Esophagus squamous epithelium (tissue), 5 donors: Measurements from ENCODE around the gene RIMBP2. TPM values are rescaled to one million over a fixed set of nuclear protein-coding genes. Genes with fewer than 3 reads are reported as not detected.

Experiments
- DNase-seq: peaks from one replicate; lab custom pipeline; 2025; lab: John Stamatoyannopoulos, UW
- H3K27ac ChIP-seq, 4 donors: fragments of 200-600 bp; sonication (generic); one replicate each; pipeline ENCODE4 v1.5.1; 2016 to 2019; ENCODE audit warnings: mild to moderate bottlenecking in 1 of 4
- H3K27me3 ChIP-seq, 4 donors: fragments of 200-600 bp; sonication (generic); 1 replicate in 3 of 4; 2 replicates in 1 of 4; pipeline versions ENCODE4 v1.5.1 to v1.6.0; 2017 to 2021; ENCODE audit warnings: antibody characterized with exemption in 1 of 4
- H3K36me3 ChIP-seq, 3 donors: fragments of 200-600 bp; sonication (generic); one replicate each; pipeline ENCODE4 v1.5.1; 2016 to 2019
- H3K4me1 ChIP-seq, 3 donors: fragments of 200-600 bp; sonication (generic); one replicate each; pipeline ENCODE4 v1.5.1; 2017 to 2019
- H3K4me3 ChIP-seq, 4 donors: fragments of 200-600 bp; sonication (generic); 1 replicate in 3 of 4; 2 replicates in 1 of 4; pipeline ENCODE4 v1.5.1; 2016 to 2019; ENCODE audit warnings: mild to moderate bottlenecking in 2 of 4, moderate library complexity in 1 of 4
- H3K9me3 ChIP-seq, 3 donors: fragments of 200-600 bp; sonication (generic); one replicate each; pipeline ENCODE4 v1.5.1; 2016 to 2019
- POLR2A ChIP-seq, 4 donors: fragments of 450-650 bp; IDR thresholded peaks; one replicate each; pipeline ENCODE4 v1.6.1; 2017; ENCODE audit warnings: antibody characterized with exemption in 4 of 4, mild to moderate bottlenecking in 4 of 4, moderate library complexity in 3 of 4
- WGBS, 2 donors: methylation state at CpG; one replicate each; pipeline ENCODE4 v1.1.5; 2018; 5-methylcytosine and 5-hydroxymethylcytosine counted together
- intact Hi-C: fragments of 100-400 bp; cut with DNase I; formaldehyde crosslinking; loops from one replicate; pipeline ENCODE4 v1.15.0; 2022
- total RNA-seq, 4 donors: library from RNA; depleted of rRNA; stranded (reverse); fragments of >200 nt; gene quantifications; one replicate each; pipeline ENCODE4 v1.1.0, GENCODE V29; 2016
- TF ChIP-seq, protein P1 (sequence below), 6 experiments: fragments of 450-650 bp in 4 of 6; fragments of 200-600 bp in 2 of 6; sonication (generic) in 2 of 6; IDR thresholded peaks; one replicate each; pipeline ENCODE4 v1.5.1; 2016 to 2019; ENCODE audit warnings: antibody characterized with exemption in 6 of 6, mild to moderate bottlenecking in 4 of 6, moderate library complexity in 4 of 6
- donor health status: DM: yes; HTN: yes; CAD: no.

The RIMBP2 gene
- total RNA-seq, 4 donors from 2014 or later, result 0.08 to 0.76 (median 0.46) TPM

DNA sequence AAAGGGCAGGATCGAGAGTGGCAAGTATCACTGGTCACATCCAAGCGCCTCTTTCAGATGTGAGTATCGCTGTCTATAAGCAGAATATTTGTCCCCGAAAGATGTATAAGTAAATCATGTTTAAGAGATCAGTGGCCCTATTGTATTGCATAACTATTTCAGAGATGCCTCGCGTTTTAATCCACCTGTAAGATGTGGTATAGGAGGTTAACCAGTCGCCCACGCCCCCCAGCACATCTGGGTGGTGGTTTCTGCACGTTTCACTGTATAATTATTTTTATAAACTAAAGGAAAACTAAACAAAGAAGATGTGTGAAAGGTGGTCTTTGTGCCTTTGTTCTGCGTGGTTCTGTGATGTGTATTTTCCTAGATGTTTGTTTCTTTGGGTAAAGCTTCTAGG, 28.9 kb downstream of the RIMBP2 start:
- intact Hi-C loops, result no loop called here
- TF ChIP-seq POLR2A (IDR thresholded peaks at IDR 0.05), result no peak
- TF ChIP-seq, protein P1, sequence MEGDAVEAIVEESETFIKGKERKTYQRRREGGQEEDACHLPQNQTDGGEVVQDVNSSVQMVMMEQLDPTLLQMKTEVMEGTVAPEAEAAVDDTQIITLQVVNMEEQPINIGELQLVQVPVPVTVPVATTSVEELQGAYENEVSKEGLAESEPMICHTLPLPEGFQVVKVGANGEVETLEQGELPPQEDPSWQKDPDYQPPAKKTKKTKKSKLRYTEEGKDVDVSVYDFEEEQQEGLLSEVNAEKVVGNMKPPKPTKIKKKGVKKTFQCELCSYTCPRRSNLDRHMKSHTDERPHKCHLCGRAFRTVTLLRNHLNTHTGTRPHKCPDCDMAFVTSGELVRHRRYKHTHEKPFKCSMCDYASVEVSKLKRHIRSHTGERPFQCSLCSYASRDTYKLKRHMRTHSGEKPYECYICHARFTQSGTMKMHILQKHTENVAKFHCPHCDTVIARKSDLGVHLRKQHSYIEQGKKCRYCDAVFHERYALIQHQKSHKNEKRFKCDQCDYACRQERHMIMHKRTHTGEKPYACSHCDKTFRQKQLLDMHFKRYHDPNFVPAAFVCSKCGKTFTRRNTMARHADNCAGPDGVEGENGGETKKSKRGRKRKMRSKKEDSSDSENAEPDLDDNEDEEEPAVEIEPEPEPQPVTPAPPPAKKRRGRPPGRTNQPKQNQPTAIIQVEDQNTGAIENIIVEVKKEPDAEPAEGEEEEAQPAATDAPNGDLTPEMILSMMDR (IDR thresholded peaks at IDR 0.05), result no peak
- H3K4me1 ChIP-seq, result no peaks in the 10 kb centered on the region
- WGBS, 2 donors, result 62 to 67% methylated on average over 10 of the region's 10 CpGs
- DNase-seq, result no peak
- no peaks in the 10 kb centered on the region for H3K9me3 ChIP-seq
- no peak overlapping the region for H3K27ac ChIP-seq
- H3K36me3 ChIP-seq, result no peaks in the 10 kb centered on the region
- peaks cover 0 to 31% (median 0%) of the 10 kb centered on the region in 4 donors for H3K27me3 ChIP-seq
- no peak overlapping the region for H3K4me3 ChIP-seq

DNA sequence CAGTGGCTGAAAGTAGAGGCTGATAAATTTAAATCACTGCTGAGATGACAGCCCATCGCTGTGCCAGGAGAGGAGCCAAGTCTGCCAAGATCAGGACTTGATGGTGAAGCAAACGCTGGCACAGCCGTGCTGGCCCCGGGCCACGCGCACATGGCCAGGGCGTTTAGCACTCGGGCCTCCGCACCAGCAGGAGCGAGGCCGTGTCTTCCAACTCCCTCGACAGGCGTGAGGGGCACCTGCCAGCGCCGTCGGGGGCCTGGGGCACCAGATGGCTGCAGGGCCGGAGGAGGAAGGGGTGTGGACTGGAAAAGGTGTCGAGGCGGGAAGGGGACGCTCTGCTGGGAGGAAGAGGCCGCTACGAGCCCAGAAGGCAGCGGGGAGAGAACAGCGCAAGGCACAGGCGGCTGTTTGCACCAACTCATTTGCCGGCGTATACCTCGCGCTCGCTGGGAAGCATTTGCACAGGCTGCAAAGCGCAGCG, 29.5 kb downstream of the RIMBP2 start:
- H3K4me3 ChIP-seq, result no peak overlapping the region
- H3K27me3 ChIP-seq, result peaks cover 0 to 31% (median 0%) of the 10 kb centered on the region in 4 donors
- 63% methylated on average over 18 of the region's 32 CpGs for WGBS, 2 donors
- no peak for DNase-seq
- no peaks in the 10 kb centered on the region for H3K4me1 ChIP-seq
- no peaks in the 10 kb centered on the region for H3K36me3 ChIP-seq
- intact Hi-C loops, result no loop called here
- no peaks in the 10 kb centered on the region for H3K9me3 ChIP-seq
- H3K27ac ChIP-seq, result no peak overlapping the region
- no peak for TF ChIP-seq POLR2A (IDR thresholded peaks at IDR 0.05)
- TF ChIP-seq, protein P1 (IDR thresholded peaks at IDR 0.05), result no peak

DNA sequence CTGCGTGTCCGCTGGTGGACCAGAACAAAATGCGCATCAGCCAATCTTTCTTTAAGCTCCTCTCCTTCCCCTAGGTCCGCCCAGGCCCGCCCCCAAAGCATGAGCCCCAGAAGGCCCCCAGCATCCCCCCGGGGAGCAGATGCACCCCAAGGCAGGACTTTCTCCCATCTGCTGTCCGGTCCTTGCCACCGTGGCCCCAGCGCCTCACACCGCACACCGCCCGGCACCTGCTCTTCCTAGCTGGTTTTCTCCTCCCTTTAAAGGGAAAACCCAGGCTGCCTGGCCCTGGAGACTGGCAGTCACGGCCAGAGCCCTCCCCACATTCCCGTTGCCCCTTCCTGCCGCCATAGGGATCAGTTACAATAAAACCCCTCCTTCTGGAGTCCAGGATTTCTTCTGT, 30.2 kb downstream of the RIMBP2 start:
- 78 to 80% methylated on average over 9 to 14 of the region's 15 CpGs for WGBS, 2 donors
- Histone ChIP-seq H3K4me3 (no peak overlapping the region), H3K4me1 (no peaks in the 10 kb centered on the region), H3K27me3 (peaks cover 0 to 28% (median 0%) of the 10 kb centered on the region in 4 donors), H3K9me3 (no peaks in the 10 kb centered on the region), H3K36me3 (no peaks in the 10 kb centered on the region), H3K27ac (no peak overlapping the region)
- TF ChIP-seq POLR2A (IDR thresholded peaks at IDR 0.05), result no peak
- TF ChIP-seq, protein P1 (IDR thresholded peaks at IDR 0.05), result no peak
- intact Hi-C loops, result no loop called here
- DNase-seq, result no peak

DNA sequence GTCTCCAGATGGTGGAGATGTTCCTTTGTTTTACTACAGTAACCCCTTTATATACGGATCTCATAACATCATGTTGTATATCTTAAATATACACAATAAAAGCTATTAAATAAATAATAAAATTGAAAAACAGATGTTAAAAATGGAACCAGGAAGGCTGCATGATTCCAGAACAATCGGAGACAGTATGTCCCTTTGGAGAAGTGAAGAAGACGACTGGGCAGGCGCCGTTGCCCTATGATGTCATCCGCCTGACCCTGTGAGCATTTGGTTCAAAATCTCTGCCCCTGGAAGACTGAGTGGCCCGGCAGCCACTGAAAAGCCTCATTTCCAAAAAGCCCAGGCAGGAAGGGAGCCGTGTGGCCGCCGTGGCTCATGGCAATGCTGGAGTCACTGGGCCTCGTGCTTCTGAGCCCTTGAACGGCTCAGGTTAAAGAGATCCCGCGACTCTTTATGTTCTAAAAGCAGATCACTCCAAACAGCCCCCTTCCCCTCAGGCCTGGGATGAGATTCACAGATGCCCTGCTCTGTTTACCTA, 30.8 kb downstream of the RIMBP2 start:
- Histone ChIP-seq H3K27me3 (peaks cover 0 to 29% (median 0%) of the 10 kb centered on the region in 4 donors), H3K9me3 (no peaks in the 10 kb centered on the region), H3K27ac (no peak overlapping the region), H3K4me1 (no peaks in the 10 kb centered on the region), H3K36me3 (no peaks in the 10 kb centered on the region), H3K4me3 (no peak overlapping the region)
- WGBS, 2 donors, result 68 to 85% methylated on average over 11 to 12 of the region's 14 CpGs
- no peak for DNase-seq
- TF ChIP-seq POLR2A (IDR thresholded peaks at IDR 0.05), result no peak
- TF ChIP-seq, protein P1 (IDR thresholded peaks at IDR 0.05), result no peak
- intact Hi-C loops, result no loop called here

DNA sequence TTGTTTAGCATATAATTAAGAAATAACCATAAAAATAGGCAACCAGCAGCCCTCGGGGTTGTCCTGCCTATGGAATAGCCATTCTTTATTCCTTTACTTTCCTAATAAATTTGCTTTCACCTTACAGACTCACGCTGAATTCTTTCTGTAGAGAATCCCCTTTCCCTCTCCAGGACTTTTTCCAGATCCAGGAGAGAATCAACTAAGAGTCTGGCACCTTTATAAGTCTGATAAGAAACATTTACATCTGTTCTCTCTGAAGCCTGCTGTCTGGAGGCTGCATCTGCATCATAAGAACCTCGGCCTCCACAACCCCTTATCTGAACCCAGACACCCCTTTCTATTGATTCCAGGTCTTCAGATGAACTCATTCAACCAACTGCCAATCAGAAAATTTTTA, 32.3 kb downstream of the RIMBP2 start:
- no peak for DNase-seq
- no peaks in the 10 kb centered on the region for H3K36me3 ChIP-seq
- no peak overlapping the region for H3K4me3 ChIP-seq
- H3K9me3 ChIP-seq, result no peaks in the 10 kb centered on the region
- H3K27me3 ChIP-seq, result peaks cover 0 to 30% (median 0%) of the 10 kb centered on the region in 4 donors
- no peak overlapping the region for H3K27ac ChIP-seq
- intact Hi-C loops, result no loop called here
- WGBS, 2 donors, result 65 to 78% methylated on average over 3 of the region's 3 CpGs
- TF ChIP-seq, protein P1 (IDR thresholded peaks at IDR 0.05), result no peak
- no peak for TF ChIP-seq POLR2A (IDR thresholded peaks at IDR 0.05)
- no peaks in the 10 kb centered on the region for H3K4me1 ChIP-seq
